ENCODE data around the gene MSRB1.
"Not testable (repeated sequence)": the region's sequence is repeated elsewhere in the genome, so short reads cannot be mapped to it uniquely, and the experiment has no call there.

The MSRB1 gene

DNA sequence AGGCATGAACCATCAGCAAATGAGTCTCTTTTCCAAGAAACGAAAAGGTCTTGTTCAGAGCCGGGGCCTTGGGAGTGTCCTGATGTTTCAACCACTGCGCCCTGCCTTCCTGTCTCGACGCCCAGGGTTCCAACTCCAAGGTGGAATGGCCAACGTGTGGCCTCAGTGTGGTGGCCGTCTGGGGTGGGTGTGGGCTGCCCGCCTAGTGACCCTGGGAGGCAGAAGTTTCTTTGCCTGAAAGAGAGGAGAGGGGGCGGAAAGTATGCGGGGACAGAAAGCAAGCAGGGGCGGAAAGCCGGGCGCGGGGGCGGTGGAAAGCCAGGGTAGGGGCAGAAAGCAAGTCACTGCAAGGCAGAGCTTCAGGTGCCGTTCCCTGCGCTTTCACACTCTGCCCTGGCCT, 4.1 kb downstream of the MSRB1 start:
- no peak for DNase-seq (ENCODE audit: low read depth in 2 of 2)

DNA sequence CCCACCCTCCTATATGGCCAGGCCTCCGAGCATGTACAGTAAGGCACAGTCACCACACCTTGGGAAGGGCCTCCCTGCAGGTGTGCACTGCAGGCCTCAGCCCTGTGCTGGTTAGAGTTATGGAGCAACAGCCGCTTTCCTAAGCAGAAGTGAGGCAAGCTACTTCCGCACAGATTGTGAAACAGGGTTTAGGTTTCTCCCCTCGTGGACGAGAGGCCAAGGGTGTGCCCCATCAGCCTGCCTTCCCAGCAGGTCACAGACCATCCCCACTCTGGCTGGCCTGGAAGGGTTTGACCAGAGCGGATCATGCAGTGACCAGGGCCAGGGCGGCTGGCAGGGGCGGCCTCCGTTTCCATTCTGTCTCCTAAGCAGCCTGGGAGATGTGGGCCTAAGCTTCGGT, 4.7 kb downstream of the MSRB1 start:
- DNase-seq (ENCODE audit: low read depth in 2 of 2), result no peak

DNA sequence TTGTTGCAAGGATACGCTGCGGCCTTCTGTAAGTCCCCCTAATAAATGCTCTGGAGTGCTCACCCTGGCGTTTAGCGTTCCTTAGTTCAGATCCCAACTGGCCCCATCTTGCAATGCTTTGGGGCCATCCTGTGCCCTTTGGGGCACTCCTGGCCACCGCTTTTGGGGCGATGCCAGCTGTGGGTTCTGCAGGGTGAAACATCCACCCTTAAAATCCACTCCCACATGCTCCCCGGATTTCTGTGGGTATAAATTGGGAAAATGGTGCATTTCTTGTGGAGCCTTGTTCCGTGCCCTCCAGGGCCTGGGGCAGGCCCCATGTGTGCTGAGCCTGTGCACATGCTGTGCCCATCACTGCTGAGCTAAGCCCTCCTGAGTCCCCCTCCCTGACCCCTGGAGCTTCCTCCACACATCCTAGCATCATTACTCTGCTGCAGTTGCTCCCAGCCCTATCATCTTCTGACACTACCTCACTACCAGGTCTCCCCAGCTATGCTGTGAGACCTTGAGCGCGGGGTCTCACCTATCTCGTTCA, 6.0 kb downstream of the MSRB1 start:
- no peak for DNase-seq (ENCODE audit: low read depth in 2 of 2)

DNA sequence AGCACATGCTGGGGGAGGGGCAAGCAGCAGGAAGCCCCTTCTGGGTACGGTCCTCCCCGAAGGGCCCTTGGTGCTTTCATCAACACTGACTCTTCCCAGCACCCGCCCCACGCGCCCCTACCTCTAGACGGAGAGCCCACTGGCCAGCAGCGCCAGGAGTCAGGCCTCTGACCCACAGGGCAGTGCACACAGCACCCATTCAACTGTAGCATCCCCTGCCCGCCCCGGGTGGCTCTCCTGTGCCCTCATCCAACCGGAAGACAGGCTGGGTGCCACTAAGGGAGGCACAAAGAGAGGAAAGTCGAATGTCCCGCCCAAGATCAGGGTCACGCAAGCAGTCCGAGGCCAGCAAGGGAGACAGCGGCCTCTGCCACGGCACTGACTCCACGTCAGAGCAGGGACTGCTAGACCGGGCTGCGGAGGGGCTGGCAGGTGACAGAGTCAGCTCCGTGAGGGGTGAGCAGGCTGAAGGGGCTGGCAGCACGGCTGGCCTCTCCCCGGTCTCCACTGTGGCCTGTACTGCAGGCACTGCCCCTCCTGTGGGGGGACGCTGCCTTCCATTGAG, 9.8 kb downstream of the MSRB1 start:
- no peak for DNase-seq (ENCODE audit: low read depth in 2 of 2)

DNA sequence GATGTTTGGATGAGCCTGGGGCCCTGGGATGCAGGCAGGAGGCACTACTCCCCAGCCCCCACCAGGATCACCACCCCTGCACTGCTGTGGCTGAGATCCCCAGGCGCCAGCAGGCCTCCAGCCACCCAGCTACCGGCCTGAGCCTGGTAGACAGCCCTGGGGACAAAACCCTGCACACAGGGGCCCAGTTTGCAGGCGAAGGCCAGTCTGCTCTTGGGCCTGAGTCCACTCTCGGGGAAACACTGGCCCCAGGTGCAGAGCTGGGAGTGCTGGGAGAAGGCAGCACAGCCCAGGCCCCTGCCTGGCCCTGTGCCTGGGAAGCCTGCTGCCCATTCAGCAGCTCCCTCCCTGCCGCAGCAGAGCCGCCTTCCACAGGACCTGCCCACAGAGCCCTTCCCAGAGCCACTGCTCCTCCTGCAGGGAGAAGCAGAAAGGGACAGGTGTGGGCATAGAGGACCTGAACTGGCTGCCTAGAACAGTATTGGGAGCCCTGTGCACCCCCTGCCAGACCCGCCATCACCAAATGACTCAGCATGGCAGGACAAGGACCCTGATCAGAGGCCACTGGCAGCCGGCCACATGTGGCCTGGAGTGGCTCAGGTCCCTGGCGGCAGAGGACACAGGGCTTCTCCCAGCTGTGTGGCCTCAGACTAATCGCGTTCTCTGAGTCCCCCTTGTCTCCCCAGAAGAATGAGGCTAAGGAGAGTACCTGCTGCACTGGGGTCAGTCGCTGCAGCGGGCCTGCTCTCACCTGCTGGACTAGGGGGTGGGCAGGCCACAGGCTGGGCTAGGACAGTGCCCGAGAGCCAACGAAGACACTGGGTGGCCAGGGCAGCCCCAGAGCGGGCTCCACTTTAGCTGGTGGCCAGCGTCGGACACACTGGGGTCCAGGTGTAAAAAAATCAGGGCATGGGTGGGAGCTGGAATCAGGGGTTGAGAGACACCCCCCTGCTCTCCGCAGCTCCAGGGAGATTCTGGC, 10.7 kb downstream of the MSRB1 start:
- DNase-seq (ENCODE audit: low read depth in 2 of 2), result no peak

DNA sequence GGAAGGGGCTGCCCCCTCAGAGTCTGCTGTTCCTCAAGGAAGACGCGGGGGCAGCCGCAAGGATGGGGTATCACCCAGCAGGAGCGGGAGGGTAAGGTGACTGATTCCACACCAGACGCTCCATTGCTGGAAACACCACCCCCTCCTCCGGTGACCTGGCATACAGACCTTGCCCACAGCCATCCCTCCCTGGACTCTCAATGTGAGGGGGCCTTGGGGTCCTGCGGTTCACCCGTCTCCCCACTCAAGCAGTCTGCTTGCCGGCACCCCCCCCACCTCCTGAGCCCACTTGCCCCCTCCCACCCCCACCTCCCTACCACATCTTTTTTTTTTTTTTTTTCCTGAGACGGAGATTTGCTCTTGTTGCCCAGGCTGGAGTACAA, 12.7 kb downstream of the MSRB1 start:
- no peak for DNase-seq (ENCODE audit: low read depth in 2 of 2)

DNA sequence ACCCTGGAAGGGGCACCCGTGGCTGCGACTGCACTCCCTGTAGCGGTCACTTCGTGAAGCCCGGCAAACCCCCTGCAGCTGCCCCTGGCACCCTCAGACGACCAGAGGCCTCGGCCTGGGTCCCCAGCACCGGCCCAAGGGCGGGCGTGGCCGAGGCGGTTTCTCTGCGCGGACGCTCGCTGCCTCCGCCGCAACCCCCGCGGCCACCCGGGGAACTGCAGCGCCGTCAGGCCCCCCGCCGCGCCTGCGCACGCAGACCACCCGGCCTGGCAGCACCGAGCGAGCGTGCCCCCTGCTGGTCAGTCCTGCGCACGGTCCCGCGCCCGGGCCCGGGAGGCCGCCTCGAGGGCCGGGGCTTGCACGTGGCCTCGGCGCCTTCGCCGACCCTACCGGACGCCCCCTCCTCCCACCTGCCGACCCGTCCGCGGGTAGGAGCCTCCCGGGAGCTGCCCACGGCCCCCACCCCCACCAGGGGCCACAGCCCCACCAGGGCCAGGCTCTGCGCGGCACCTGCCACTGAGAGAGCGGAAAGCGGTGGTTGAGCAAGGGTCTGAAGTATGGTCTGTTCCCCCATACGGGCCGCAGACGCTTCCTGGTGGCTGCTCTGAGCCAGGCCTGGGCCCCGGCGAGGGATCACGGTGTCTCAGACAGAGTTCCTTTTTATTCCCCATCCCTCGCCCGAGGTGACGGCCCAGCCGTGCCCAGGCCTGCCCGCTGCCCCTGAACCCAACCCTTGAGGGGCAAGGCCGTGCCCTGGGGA, 13.2 kb downstream of the MSRB1 start:
- DNase-seq (ENCODE audit: low read depth in 2 of 2), result peak; percentile 82 to 89

DNA sequence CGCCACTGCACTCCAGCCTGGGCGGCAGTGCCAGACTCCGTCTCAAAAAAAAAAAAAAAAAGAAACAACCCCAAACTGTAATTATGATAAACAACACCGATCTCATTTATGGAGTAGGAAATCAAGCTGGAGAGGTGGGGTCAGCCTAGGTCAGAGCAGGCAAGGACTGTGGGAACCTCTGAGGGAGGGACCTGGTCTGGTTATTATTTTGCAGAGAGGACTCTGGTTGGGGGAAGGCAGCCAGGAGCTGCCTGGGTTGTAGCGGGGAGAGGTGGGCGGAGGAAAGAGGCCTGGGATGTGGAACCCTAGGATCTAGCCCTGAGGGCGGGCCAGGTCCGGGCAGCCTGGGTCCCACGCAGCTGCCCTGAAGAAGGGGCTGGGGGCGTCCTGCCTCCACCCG, 13.9 kb downstream of the MSRB1 start:
- DNase-seq (ENCODE audit: low read depth in 2 of 2), result no peak

DNA sequence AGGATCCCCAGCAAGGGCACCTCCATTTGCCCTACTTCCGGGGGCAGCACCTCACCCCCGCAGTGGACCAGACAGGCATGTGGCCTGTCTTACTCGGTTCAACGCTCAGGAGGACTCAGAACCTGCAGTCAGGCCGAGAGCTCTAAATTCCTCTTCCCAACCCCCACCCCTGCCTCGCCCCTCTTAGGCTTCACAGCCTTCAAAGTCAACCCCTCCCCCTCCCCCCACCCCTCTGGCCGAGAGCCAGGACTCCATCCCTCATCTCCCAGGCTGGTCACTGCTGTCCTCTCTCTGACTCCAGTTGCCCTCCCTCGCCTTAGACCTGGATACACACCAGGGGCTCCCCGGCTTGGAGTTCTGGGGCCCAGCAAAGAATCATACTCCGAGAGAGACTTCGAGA, 16.7 kb downstream of the MSRB1 start:
- DNase-seq (ENCODE audit: low read depth in 2 of 2), result no peak

DNA sequence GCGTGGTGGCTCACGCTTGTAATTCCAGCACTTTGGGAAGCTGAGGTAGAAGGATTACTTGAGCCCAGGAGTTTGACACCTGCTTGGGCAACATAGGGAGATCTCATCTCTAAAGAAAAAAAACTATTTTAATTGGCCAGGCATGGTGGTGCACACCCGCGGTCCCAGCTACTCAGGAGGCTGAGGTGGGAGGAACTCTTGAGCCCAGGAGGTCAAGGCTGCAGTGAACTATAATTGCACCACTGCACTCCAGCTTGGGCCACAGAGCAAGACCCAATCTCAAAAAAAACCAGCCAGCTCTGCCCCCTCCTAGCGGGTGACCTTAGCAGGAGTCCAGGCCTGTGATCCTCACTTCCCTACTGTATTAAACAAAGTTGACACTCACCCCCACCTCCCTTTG, 18.9 kb downstream of the MSRB1 start:
- no peak for DNase-seq (ENCODE audit: low read depth in 2 of 2)

DNA sequence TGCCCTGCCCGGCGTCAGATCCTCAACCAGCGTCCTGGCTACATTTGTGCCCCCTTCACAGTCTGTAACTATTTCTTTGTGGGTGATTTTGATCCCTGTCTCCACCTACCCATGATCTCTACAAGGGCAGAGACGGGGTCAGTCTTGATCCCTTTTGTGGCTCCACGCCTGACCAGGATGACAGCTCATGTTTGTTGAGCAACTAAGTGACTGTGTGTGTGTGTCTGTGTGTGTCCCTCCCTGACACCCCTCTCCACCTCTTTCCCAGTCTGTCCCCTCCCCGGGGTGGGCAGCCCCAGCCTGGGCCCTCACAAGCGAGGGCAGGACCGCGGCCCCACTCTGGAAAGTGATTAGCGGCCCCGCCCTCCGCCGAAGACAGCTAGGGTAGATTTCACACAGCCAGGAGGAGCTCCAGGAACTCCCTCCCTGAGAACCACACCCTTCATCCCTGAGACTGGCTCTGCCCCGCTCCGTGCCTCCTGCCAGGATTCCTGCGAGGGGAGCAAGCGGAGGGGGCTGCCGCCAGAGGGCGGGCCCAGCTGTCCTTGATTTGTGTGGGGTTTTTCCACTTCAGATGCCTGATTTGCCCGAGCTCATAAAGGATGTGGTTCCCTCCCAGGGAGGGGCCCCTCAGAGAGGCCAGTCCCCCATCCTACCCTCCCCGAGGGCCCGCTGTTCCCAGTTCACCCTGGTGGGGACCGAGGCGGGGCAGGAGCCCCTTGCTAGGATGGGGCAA, 19.5 kb downstream of the MSRB1 start:
- DNase-seq (ENCODE audit: low read depth in 2 of 2), result no peak

DNA sequence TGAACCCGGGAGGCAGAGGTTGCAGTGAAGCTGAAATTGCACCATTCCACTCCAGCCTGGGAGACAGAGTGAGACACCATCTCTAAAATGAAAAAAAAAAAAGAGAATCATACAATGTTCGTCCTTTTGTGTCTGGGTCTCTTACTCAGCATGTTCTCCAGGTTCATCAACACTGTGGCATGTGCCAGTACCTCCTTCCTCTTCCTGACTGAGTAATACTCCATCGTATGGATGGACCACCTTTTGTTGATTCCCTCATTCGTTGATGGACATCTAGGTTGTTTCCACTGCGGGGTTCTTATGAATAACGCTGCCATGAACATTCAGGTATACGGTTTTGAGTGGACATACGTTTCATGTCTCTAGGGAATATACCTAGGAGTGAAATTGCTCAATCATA, 20.6 kb downstream of the MSRB1 start:
- no peak for DNase-seq (ENCODE audit: low read depth in 2 of 2)

DNA sequence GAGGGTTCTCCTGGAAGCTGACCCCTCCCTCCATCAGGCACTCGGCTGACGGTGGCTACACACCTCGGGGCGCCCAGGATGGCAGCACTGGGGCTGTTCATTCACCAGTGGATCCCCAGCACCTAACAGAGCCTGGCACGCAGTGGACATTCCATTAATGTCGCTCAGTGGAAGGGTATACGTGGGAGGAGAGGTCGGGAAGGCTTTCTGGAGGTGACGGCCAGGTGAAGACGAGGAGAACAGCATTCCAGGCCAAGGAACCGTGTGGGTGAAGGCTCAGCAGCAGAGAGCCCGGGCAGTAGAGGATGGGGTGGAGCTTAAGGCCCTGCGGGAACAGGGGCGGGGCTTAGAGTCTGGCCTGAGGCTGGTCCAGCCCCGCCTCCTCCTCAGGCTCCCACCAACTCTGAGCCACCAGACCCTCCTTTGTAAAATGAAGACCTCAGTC, 22.2 kb downstream of the MSRB1 start:
- peak in 1 of 2 donors; percentile 14 for DNase-seq (ENCODE audit: low read depth in 2 of 2)

DNA sequence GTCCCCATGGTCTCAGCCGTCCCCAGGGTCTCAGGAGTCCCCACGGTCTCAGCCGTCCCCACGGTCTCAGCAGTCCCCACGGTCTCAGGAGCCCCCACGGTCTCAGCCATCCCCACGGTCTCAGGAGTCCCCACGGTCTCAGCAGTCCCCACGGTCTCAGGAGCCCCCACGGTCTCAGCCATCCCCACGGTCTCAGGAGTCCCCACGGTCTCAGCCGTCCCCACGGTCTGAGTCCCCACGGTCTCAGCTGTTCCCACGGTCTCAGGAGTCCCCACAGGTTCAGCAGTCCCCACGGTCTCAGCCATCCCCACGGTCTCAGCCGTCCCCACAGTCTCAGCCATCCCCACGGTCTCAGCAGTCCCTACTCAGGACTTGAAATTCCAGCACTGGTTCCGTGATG, 22.9 kb downstream of the MSRB1 start:
- DNase-seq (ENCODE audit: low read depth in 2 of 2), result not testable (repeated sequence)

DNA sequence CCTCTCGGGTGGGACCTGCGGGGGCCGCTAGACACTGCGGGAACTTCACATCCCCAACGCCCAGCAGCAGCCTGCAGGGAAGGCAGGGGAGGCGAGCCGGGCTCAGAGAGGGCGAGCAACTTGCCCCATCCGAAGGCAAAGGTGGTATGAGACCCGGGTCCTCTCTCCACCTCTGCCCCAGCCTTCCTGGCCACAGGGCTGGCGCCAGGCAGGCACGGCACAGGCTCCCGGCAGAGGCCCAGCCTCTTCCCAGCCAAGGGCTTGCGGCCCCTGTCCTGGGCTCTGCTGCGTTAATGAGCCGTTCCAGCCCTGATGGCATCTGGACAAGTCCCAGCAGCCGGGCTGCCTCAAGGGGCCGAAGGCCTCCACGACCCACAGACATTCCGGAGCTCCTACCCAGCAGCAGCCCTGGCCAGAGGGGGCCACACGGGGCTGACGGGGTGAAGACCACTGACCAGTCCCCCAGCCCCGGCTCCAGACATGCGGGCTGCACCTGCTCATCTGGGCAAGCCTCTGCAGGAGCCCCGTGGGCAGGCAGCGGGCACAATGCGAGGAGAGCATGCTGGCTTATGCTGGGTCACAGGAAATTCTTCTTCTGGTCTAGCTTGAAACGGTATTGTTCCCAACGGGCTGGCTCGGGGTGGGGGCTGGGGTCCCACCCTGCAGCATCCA, 23.5 kb downstream of the MSRB1 start:
- DNase-seq (ENCODE audit: low read depth in 2 of 2), result no peak

DNA sequence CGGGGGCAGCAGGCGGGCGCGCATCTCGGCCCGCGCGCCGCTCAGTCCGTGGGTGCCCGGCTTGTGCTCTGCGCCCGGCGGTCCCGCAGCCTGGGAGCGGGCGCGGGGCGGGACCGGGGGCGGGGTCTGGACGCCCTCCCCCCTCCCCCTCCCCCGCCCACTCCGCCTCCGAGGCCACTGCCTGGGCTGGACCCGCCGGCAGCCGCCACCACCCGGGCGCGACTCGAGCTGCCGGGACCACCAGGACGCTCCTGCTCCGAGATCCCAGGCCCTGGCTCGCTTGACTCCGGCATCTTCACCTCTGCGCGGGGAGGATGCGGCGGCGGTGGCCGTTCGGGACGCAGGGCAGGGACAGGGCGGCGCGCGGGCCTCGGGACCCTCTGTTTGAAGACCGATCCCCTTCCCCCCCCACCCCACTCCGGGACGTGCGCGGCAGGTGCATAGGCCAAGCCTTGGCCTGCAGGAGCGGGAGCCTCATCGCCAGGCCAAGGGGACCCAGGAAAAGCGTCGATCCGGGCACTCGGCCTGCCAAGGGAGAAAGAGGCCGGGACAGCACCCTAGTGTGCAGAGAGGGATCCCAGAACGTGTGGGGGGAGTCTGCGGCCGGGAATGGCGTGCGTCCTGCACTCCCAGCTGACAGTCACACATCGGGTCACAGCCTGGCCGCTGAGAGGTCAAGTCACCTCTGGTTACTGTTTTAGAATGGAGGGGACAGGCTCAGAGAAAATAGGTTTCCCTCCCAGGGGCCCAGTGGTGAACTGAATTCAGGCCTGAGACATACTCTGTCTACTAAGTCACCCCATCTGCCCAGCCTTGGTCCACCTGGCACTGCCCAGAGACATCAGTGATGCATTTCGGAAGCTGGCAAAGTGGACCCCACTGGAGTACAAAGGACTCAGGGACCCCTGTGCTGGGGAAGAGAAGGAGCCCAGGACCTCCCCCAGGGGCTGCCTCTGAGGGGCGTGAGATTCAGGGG, 24.4 kb downstream of the MSRB1 start, which contains the start of gene HS3ST6:
Gene HS3ST6 (minus strand): TSS at position 65 of the 976 bp plus-strand sequence. CDS start 92 bp downstream, outside the sequence.
- no peak for DNase-seq (ENCODE audit: low read depth in 2 of 2)

DNA sequence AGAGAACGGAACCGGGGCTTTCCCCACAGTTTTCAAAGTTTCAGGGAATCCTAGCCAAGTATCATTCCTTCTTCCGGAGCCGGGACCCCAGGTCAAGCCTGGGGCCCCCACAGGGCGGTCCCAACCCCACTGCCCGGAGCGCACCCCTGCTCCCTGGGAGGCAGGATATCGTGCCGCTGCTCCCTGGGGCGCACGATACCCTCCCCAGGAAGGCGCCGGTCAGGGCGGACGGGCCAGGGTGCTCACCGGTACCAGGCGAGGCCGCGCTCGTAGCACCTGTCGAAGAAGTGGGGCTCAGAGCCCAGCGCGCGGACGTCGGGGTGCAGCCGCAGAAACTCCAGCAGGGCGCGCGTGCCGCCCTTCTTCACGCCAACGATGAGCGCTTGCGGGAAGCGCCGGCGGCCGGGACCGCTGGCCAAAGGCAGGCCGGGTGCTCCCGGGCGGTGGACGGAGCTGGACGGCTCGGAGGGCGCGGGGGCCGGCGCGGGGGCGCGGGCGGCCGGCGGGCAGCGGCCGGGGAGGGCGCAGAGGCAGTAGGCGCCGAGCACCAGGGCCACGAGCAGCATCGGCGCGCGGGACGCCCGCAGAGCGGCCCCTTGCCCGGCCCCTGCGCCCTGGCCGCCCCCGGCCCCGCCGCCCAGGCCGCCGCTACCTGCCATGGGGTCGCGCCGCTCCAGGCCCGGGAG, 25.2 kb downstream of the MSRB1 start:
- DNase-seq (ENCODE audit: low read depth in 2 of 2), result no peak

DNA sequence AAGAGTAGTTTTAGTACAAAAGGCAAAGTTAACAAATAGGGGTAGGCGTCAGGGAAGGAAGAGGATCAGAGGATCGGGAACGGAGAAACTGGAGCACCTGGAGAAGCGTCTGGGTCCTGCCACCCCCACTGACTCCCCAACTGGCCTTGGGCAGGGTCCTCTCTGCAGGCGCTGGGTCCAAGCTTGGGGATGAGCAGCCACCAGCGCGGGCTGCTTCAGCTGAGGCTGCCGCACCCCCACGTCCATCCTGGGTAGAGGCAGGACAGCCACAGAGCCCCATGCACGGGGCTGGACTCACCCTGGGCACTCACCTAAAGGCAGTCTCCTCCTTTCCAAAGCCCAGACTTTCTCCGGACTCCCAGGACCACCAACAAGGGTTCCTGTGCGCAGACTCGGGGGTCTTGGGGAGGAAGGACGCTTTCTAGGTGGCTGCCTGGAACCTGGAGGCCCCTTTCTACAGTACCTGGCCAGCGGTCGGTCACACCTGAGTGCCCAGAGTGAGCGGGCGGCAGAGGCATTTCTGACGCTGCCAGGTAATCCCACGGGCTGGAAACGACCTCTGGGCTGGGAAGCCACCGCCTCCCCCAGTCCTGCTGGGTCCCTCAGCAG, 25.8 kb downstream of the MSRB1 start:
- DNase-seq (ENCODE audit: low read depth in 2 of 2), result no peak

DNA sequence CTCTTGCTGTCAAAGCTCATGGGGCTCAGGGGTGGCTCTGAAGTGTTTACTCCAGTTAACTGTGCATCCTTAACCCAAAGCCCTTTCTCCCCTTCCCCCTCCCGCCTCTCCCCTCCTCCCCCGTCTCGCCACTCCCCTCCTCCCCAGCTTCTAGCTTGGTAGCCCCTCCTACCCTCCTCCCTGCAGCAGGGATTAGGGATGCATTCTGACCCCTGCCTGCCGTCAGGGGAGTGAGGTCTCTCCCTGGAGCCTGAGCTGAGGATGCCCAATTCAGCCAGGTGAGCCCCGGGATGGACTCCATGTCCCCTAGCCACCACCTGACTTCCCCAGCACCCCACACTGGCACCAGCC, 26.4 kb downstream of the MSRB1 start:
- no peak for DNase-seq (ENCODE audit: low read depth in 2 of 2)

All from stimulated activated CD4-positive, alpha-beta T cell treated with anti-CD3 and anti-CD28 coated beads, Interleukin-15, amount 100 ng/mL, for 48 hours (primary cell).